HG03135 (cell line): ENCODE results near the gene NOTO.

Source experiments
- ATAC-seq: cut with Tn5 transposase; IDR thresholded peaks from one replicate; pipeline ENCODE4 v1.9.1; 2021; ENCODE audit warnings: mild to moderate bottlenecking, moderate library complexity; ENCODE audit not compliant: unreplicated experiment

Gene NOTO

GRCh38 chr2:73233154-73233931, 31.0 kb downstream of the NOTO start, which contains the start of gene PRADC1:
PRADC1 (minus strand) TSS chr2:73233239; CDS start chr2:73233160, 79 bp downstream.
- peak; percentile 86 for ATAC-seq

GRCh38 chr2:73233932-73234832, 31.8 kb downstream of the NOTO start, which contains the start of gene CCT7:
CCT7 (plus strand) TSS chr2:73234308; CDS start chr2:73234379, 71 bp downstream.
- ATAC-seq = peak; percentile 61

DNA sequence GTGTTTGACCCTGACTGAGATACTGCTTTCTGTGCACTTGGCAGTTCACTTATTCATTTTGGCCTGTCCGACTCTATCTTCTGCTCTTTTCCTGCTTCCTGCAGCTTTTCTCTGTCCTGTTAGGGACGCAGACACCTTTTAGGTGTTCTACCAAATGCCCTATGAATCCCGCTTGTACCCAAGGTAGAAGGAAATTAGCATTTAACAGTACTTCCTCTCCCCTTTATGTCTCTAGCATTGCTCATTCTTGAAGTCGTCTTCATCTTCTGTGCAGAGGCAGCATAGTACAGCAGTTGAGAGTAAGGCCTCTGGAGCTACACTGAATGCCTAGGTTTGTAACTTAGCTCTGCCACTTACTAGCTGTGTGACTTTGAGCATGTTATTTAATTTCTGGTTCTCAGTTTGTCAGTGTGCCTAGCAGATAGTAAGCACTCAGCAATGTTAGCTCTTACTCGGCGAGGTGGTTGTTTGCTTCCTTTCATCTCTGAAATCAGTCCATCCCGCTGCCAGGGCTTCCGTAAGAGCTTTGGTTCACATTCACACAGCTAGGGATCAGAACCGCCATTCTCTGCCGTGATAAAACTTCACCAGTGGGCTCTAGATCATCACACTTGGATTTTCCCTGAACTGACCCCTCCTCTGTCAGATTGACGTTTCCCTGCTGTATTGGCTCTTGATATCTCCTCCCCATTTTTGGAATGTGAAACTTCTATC, 33.1 kb downstream of the NOTO start:
- ATAC-seq = no peak

DNA sequence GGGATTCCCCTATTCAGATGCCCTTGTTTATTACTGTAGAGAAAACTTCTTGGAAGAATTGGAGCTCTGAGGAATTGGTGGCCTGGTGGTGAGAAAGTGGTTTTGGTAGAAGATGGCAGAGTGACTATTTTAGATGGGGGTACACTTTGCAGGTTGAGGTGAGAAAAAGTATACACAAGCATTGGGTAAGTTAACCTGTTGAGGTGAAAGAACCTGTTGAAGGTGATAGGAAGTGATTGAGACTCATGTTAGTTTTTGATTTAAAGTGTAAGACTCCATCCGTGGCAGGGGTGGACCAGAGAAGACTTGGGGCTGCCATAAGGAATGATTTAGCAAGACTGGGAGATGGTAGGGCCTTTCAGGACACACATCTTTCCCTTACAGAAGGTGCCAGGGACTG, 34.8 kb downstream of the NOTO start:
- no peak for ATAC-seq

- no peak for ATAC-seq
Observed at GRCh38 chr2:73238149-73238548, 35.8 kb downstream of the NOTO start.

GRCh38 chr2:73238976-73239375, 36.6 kb downstream of the NOTO start:
- ATAC-seq = no peak

- no peak for ATAC-seq
Observed at GRCh38 chr2:73239776-73240175, 37.4 kb downstream of the NOTO start.

GRCh38 chr2:73243884-73244570, 41.7 kb downstream of the NOTO start:
- ATAC-seq = no peak

GRCh38 chr2:73244580-73244979, 42.2 kb downstream of the NOTO start:
- no peak for ATAC-seq

- no peak for ATAC-seq
Observed at GRCh38 chr2:73246850-73247249, 44.5 kb downstream of the NOTO start.

- no peak for ATAC-seq
Observed at GRCh38 chr2:73249636-73250035, 47.3 kb downstream of the NOTO start.

DNA sequence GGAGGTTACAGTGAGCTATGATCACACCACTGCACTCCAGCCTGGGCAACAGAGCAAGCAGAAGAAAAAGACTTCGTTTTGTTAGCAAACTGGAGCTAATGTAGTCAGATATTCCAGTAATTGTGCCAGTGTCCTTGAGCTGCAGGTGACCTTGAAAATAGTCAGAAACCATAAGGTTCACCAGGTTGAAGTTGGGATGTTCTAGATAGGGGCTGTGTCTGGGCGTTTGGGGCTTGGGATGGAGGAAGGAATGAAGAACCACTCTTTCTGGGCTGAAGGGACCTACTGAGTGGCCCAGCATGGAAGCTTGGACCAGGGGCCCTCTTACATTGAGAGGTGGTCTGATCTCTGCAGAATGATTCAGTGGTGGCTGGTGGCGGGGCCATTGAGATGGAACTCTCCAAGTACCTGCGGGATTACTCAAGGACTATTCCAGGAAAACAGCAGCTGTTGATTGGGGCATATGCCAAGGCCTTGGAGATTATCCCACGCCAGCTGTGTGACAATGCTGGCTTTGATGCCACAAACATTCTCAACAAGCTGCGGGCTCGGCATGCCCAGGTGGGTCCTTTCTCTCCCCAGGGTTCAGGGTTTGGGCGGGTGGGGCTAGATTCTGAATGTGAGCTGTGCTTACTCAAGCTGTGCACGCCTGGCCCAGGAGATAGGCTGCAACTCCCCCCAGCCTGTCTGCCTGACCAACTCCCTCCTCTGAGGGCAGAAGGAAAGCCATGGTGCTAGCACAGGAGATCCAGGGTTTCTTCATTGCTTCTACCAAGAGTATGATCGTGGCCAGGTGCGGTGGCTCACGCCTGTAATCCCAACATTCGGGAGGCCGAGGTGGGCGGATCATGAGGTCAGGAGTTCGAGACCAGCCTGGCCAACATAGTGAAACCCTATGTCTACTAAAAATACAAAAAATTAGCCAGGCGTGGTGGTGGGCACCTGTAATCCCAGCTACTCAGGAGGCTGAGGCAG, 48.8 kb downstream of the NOTO start:
- ATAC-seq = no peak

DNA sequence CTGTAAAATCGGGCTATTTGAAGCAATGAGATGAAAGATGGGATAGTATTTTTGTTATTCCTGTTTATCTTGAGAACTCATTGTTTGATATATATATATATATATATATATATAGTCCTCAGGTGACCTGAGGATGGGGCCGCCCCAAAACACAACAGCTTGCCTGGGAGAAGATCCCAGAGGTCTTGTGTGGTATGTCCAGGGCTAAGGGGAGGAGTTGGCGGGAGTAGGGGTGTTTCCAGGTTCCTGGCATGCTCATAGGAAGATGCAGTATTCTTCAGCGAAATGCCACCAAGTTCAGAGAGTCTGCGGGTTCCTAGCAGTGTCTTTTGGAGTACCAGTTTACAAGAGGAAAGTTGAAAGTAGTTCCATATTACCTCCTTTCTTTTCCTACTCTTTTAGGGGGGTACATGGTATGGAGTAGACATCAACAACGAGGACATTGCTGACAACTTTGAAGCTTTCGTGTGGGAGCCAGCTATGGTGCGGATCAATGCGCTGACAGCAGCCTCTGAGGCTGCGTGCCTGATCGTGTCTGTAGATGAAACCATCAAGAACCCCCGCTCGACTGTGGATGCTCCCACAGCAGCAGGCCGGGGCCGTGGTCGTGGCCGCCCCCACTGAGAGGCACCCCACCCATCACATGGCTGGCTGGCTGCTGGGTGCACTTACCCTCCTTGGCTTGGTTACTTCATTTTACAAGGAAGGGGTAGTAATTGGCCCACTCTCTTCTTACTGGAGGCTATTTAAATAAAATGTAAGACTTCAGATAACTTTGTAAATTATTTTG, 50.1 kb downstream of the NOTO start:
- ATAC-seq = no peak

DNA sequence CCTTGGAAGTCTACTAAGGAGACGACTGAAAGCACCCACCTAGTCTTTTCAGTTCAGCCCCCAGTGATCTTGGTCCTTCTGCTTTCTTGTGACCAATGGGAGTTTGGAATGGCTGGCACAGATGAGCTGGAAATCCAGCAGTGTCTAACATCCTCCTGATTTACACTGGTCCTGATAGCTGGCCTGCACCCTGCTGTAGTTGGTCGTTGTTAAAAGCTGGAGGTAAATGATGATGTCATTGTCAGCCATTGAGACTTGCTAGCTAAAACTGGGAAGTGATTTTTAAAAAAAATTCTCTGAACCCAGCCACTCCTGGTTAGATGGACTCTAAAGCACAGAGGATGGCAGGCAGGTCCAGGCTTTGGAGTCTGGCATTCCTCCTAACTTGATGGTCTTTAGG, 51.0 kb downstream of the NOTO start:
- ATAC-seq = no peak

- ATAC-seq = no peak
Observed at GRCh38 chr2:73253901-73254300, 51.5 kb downstream of the NOTO start.

DNA sequence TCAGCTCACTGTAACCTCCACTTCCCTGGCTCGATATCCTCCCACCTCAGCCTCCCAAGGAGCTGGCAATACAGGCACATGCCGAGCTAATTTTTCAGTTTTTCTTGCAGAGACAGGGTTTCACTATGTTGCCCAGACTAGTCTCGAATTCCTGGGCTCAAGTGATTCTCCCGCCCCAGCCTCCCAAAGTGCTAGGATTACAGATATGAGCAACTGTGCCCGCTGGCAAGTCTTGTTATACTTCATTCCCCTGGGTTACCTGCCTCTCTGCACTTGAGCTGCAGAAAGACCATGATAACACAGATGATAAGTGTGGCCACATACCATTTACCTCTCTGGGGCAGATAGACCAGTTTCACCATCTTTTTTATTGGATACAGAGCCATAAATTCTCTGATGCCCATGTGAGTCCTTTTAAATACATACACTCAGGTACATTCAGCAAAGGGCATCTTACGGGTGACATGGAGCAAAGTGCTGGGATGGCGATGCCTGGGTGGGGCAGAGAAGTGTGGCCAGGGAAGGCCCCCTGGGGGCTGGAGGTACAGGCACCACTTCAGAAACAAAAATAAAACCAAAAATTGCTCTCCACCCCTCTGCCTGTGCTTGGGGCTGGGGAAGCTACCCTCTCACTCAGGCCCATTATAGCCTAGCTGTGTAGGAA, 52.1 kb downstream of the NOTO start:
- no peak for ATAC-seq

- ATAC-seq = no peak
Observed at GRCh38 chr2:73255007-73255644, 52.8 kb downstream of the NOTO start.
